K562 (cell line): ENCODE results near the gene NXT1. TPM values are rescaled to one million over a fixed set of nuclear protein-coding genes. Genes with fewer than 3 reads are reported as not detected.
A peak's percentile ranks its signal among the peaks of the same experiment; 100 is the strongest.

Source experiments
- CBX1 ChIP-seq: sonication (generic); IDR thresholded peaks from 2 replicates; pipeline ENCODE4 v1.6.1; 2016; ENCODE audit warnings: antibody characterized with exemption, low read depth, mild to moderate bottlenecking
- FOSL1 ChIP-seq: fragments of 200-800 bp; sonication (Bioruptor generic); conservative IDR thresholded peaks from 2 replicates; pipeline ENCODE4 v1.6.1; 2016; ENCODE audit warnings: missing genetic modification characterization, missing compliant biosample characterization
- MXD1 ChIP-seq: fragments of 250-450 bp; sonication (Bioruptor Pico); IDR thresholded peaks from 2 replicates; pipeline ENCODE4 v1.8.0; 2021; ENCODE audit warnings: borderline replicate concordance, mild to moderate bottlenecking, moderate library complexity; ENCODE audit not compliant: poor library complexity, severe bottlenecking
- RREB1 ChIP-seq: fragments of 250-450 bp; sonication (Bioruptor Pico); IDR thresholded peaks from 2 replicates; pipeline ENCODE4 v1.4.0; 2020
- SREBF1 ChIP-seq: fragments of 150-350 bp; IDR thresholded peaks from 2 replicates; pipeline ENCODE4 v1.6.1; 2014; ENCODE audit warnings: antibody characterized with exemption, low read depth, low read length, borderline replicate concordance
- ZBED1 ChIP-seq: IDR thresholded peaks from 2 replicates; pipeline ENCODE4 v1.6.1; 2014
- ZFP36 ChIP-seq: fragments of 150-350 bp; IDR thresholded peaks from 2 replicates; pipeline ENCODE4 v1.6.1; 2018; ENCODE audit warnings: low read length, low read depth; ENCODE audit not compliant: partially characterized antibody
- ZHX1 ChIP-seq: fragments of 150-350 bp; conservative IDR thresholded peaks from 2 replicates; pipeline ENCODE4 v1.6.1; 2014; ENCODE audit warnings: low read length
- ZNF253 ChIP-seq: fragments of 250-450 bp; sonication (Bioruptor Pico); conservative IDR thresholded peaks from 2 replicates; pipeline ENCODE4 v1.6.1; 2021; ENCODE audit warnings: mild to moderate bottlenecking
- polyA plus RNA-seq, 8 experiments: library from polyadenylated mRNA; depleted of rRNA in 4 of 8; stranded (reverse) in 5 of 8; unstranded in 3 of 8; fragments of >200 nt; fragmentation: Nextera tagmentation in 2 of 8; fragmentation: Illumina TruSeq in 1 of 8; extraction: Ambion mirVana in 2 of 8; extraction: Trizol in 1 of 8; gene quantifications; 2 replicates each; pipeline versions ENCODE4 v1.2.1 to v1.2.3, GENCODE V29; 2011 to 2014; ENCODE audit warnings: inconsistent platforms in 1 of 8, missing spikeins in 1 of 8
- total RNA-seq, 7 experiments: library from RNA; depleted of rRNA in 6 of 7; stranded (reverse); fragments of >200 nt in 6 of 7; fragmentation: Illumina TruSeq in 2 of 7; extraction: Trizol in 2 of 7; gene quantifications; 2 replicates each; pipeline versions ENCODE4 v1.2.1 to v1.2.3, GENCODE V29; 2011 to 2021; ENCODE audit warnings: low replicate concordance in 1 of 7
- TF ChIP-seq, protein P1 (sequence below), 2 experiments: fragments of 450-650 bp; conservative IDR thresholded peaks; 2 replicates each; pipeline ENCODE4 v1.6.1; 2017; ENCODE audit warnings: mild to moderate bottlenecking in 2 of 2, moderate library complexity in 2 of 2
- TF ChIP-seq, protein P2 (sequence below), 2 experiments: fragments of 150-350 bp in 1 of 2; IDR thresholded peaks; 2 replicates each; pipeline ENCODE4 v1.6.1; 2012 to 2016; ENCODE audit warnings: low read depth in 2 of 2, low read length in 2 of 2, mild to moderate bottlenecking in 1 of 2, moderate library complexity in 1 of 2

Gene NXT1
- total and polyA plus RNA-seq, 9 of the 15 experiments (the other 6 are each of a cell fraction or from before 2014, with no cell fraction given) = 7.7 to 50.9 (median 35.6) TPM

GRCh38 chr20:23331450-23332350, 18.9 kb upstream of the NXT1 start (continued):
- TF ChIP-seq MXD1 (CRISPR knock-in tag) = no peak
- TF ChIP-seq, protein P1, sequence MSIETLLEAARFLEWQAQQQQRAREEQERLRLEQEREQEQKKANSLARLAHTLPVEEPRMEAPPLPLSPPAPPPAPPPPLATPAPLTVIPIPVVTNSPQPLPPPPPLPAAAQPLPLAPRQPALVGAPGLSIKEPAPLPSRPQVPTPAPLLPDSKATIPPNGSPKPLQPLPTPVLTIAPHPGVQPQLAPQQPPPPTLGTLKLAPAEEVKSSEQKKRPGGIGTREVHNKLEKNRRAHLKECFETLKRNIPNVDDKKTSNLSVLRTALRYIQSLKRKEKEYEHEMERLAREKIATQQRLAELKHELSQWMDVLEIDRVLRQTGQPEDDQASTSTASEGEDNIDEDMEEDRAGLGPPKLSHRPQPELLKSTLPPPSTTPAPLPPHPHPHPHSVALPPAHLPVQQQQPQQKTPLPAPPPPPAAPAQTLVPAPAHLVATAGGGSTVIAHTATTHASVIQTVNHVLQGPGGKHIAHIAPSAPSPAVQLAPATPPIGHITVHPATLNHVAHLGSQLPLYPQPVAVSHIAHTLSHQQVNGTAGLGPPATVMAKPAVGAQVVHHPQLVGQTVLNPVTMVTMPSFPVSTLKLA (conservative IDR thresholded peaks at IDR 0.05) = no peak
- peak; percentile 82 for TF ChIP-seq FOSL1 (tag)
- TF ChIP-seq ZHX1 = no peak
- no peak for TF ChIP-seq RREB1 (CRISPR knock-in tag)
- peak; percentile 31 for TF ChIP-seq ZFP36
- TF ChIP-seq ZNF253 (CRISPR knock-in tag) = no peak
- TF ChIP-seq, protein P2, sequence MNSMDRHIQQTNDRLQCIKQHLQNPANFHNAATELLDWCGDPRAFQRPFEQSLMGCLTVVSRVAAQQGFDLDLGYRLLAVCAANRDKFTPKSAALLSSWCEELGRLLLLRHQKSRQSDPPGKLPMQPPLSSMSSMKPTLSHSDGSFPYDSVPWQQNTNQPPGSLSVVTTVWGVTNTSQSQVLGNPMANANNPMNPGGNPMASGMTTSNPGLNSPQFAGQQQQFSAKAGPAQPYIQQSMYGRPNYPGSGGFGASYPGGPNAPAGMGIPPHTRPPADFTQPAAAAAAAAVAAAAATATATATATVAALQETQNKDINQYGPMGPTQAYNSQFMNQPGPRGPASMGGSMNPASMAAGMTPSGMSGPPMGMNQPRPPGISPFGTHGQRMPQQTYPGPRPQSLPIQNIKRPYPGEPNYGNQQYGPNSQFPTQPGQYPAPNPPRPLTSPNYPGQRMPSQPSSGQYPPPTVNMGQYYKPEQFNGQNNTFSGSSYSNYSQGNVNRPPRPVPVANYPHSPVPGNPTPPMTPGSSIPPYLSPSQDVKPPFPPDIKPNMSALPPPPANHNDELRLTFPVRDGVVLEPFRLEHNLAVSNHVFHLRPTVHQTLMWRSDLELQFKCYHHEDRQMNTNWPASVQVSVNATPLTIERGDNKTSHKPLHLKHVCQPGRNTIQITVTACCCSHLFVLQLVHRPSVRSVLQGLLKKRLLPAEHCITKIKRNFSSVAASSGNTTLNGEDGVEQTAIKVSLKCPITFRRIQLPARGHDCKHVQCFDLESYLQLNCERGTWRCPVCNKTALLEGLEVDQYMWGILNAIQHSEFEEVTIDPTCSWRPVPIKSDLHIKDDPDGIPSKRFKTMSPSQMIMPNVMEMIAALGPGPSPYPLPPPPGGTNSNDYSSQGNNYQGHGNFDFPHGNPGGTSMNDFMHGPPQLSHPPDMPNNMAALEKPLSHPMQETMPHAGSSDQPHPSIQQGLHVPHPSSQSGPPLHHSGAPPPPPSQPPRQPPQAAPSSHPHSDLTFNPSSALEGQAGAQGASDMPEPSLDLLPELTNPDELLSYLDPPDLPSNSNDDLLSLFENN (IDR thresholded peaks at IDR 0.05; ENCODE audit: low read depth in 2 of 2, low read length in 2 of 2) = no peak
- TF ChIP-seq ZBED1 = no peak
- no peak for TF ChIP-seq CBX1
- TF ChIP-seq SREBF1 = no peak
